Choroid plexus epithelial cell (primary cell): ENCODE data around the gene SPARCL1.

Experiments
- DNase-seq: peaks from one replicate; pipeline ENCODE4 v3.0.0-alpha.2; 2010; ENCODE audit warnings: low read depth
- H3K4me3 ChIP-seq: 2 replicates; pipeline ENCODE4 v1.5.1; 2011; ENCODE audit warnings: low read depth, mild to moderate bottlenecking, control low read depth, low read length, moderate library complexity
- CTCF ChIP-seq: conservative IDR thresholded peaks from 2 replicates; pipeline ENCODE4 v1.5.1; 2011; ENCODE audit warnings: low read depth, mild to moderate bottlenecking, control low read depth, inconsistent platforms, low read length, moderate library complexity

Gene SPARCL1

DNA sequence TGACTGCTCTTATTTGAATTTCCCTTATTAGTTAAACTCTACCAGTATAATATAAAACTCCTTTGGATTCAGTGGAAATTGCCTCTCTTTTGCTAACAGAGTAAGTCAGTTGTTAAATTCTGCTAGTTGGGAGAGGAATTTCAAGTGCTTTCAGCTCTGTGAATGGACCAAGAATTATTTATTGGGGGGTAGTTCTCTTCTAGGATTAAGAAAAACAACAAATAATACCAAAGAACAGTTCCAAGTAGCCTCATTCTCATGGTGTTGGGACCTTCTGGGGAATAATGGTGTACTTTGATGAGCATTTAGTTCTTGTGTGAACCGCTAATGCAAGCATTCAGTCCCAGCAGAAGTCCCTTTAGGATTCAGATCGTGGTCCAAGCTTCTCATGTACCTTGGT is 11.6 kb downstream of the SPARCL1 start:
- no peak for TF ChIP-seq CTCF
- no peak for DNase-seq
- no peak overlapping the region for H3K4me3 ChIP-seq

- DNase-seq: no peak
- TF ChIP-seq CTCF: no peak
- H3K4me3 ChIP-seq: no peak overlapping the region
These were observed 12.5 kb downstream of the SPARCL1 start for GRCh38 chr4:87516683-87517082.

- no peak for DNase-seq
- no peak for TF ChIP-seq CTCF
- no peak overlapping the region for H3K4me3 ChIP-seq
These were observed 16.8 kb downstream of the SPARCL1 start for GRCh38 chr4:87512400-87512799.

- TF ChIP-seq CTCF: no peak
- no peak overlapping the region for H3K4me3 ChIP-seq
- no peak for DNase-seq
These were observed 17.7 kb downstream of the SPARCL1 start for GRCh38 chr4:87511500-87511899.

DNA sequence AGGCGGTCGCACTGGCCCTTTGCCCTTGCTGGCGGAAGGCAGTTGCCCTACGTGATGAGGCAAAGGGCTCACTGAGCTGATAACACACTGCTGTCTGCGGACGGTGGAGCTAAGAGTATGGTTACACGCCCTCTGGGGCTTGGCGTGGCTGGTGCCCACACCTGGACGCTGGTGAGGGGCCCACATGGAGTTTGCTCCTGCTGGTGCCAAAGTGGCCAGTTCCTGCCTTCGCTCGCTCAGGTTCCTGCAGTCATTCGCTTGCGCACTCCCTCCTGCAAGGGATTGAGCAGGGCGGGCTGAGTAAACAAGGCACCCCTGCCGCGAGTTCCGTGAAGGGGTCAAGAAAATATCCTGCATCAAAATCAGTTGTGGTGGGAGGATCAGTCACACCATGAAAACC is 18.4 kb downstream of the SPARCL1 start:
- no peak for TF ChIP-seq CTCF
- DNase-seq: no peak
- no peak overlapping the region for H3K4me3 ChIP-seq

GRCh38 chr4:87506974-87507701 is 22.0 kb downstream of the SPARCL1 start:
- peak; percentile 81 for DNase-seq
- H3K4me3 ChIP-seq: no peak overlapping the region
- no peak for TF ChIP-seq CTCF

- peak; percentile 39 for TF ChIP-seq CTCF
These were observed 23.3 kb downstream of the SPARCL1 start for GRCh38 chr4:87505862-87506261.

More at GRCh38 chr4:87505862-87506261, 23.3 kb downstream of the SPARCL1 start:
- no peak for DNase-seq
- H3K4me3 ChIP-seq: no peak overlapping the region
